ENCODE data around the gene NR3C1.

The NR3C1 gene

GRCh38 chr5:143403593-143404415 lies at the start of gene NR3C1:
Gene NR3C1 (minus strand): TSS chr5:143403686. CDS start chr5:143400839, 2,847 bp downstream.
- H3K36me3 ChIP-seq (ENCODE audit: control insufficient read depth, insufficient read depth, low read length): no peaks in the 10 kb centered on the region
- H3K4me1 ChIP-seq: peaks cover 4% of the 10 kb centered on the region
- H3K27ac ChIP-seq: peak within 1 kb of the TSS; percentile 97
- no peaks in the 10 kb centered on the region for H3K27me3 ChIP-seq (ENCODE audit: control insufficient read depth, insufficient read depth, low read length)
- peak; percentile 49 for TF ChIP-seq CTCF (IDR thresholded peaks at IDR 0.05)
- H3K4me3 ChIP-seq (ENCODE audit: low read depth, low read length): peak within 1 kb of the TSS; percentile 83
- H3K9me3 ChIP-seq (ENCODE audit: control insufficient read depth, low read length): no peaks in the 10 kb centered on the region
- H3K79me2 ChIP-seq: peaks cover 19% of the 10 kb centered on the region
- H3K4me2 ChIP-seq (ENCODE audit: low read length): peak within 1 kb of the TSS; percentile 99
- H2AFZ ChIP-seq: peak within 1 kb of the TSS; percentile 97
- H3K9ac ChIP-seq: peak within 1 kb of the TSS; percentile 81

DNA sequence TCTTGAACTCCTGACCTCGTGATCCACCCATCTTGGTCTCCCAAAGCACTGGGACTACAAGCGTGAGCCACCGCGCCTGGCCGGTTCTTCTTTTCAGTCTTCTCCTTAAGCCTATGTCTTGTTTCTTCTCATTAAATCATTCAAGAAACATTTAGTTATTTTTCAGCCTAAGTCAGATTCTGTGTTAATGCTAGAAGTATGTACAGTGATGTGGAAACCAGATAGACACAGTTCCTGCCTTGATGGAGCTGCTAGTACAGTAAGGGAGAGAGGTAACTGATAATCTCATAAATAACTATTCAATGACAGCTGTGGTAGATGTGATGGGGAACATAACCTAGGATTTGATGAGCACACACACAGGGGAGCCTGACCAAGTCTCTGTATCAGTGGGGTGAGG lies 46.3 kb upstream of the NR3C1 start:
- H3K27me3 ChIP-seq (ENCODE audit: control insufficient read depth, insufficient read depth, low read length): no peaks in the 10 kb centered on the region
- H3K36me3 ChIP-seq (ENCODE audit: control insufficient read depth, insufficient read depth, low read length): no peaks in the 10 kb centered on the region
- H3K4me1 ChIP-seq: no peaks in the 10 kb centered on the region
- H3K4me2 ChIP-seq (ENCODE audit: low read length): no peak overlapping the region
- H2AFZ ChIP-seq: no peak overlapping the region
- H3K9me3 ChIP-seq (ENCODE audit: control insufficient read depth, low read length): no peaks in the 10 kb centered on the region
- no peak overlapping the region for H3K9ac ChIP-seq
- H3K4me3 ChIP-seq (ENCODE audit: low read depth, low read length): no peak overlapping the region
- no peak overlapping the region for H3K27ac ChIP-seq
- H3K79me2 ChIP-seq: no peaks in the 10 kb centered on the region
- no peak for TF ChIP-seq CTCF (IDR thresholded peaks at IDR 0.05)

DNA sequence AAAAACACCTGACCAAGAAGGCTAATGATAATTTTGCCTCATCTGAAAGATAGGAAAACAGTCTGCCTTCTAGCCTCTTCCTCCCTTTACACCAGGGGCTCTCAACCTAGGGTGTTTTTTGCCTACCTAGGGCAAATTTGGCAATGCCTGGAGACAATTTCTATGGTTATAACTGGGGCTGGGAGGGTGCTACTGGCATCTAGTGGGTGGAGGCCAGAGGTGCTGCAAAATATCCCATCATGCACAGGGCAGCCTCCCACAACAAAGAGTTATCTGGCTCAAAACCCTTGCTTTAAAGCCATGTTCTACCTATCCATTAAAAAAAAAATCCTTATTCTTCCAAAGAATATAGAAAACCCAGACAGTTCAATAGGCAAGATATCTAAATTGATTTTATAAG lies 45.0 kb upstream of the NR3C1 start:
- H3K9ac ChIP-seq: no peak overlapping the region
- no peaks in the 10 kb centered on the region for H3K27me3 ChIP-seq (ENCODE audit: control insufficient read depth, insufficient read depth, low read length)
- no peak overlapping the region for H3K4me2 ChIP-seq (ENCODE audit: low read length)
- H3K79me2 ChIP-seq: no peaks in the 10 kb centered on the region
- H3K9me3 ChIP-seq (ENCODE audit: control insufficient read depth, low read length): no peaks in the 10 kb centered on the region
- no peak overlapping the region for H3K4me3 ChIP-seq (ENCODE audit: low read depth, low read length)
- no peaks in the 10 kb centered on the region for H3K36me3 ChIP-seq (ENCODE audit: control insufficient read depth, insufficient read depth, low read length)
- no peaks in the 10 kb centered on the region for H3K4me1 ChIP-seq
- no peak overlapping the region for H3K27ac ChIP-seq
- no peak overlapping the region for H2AFZ ChIP-seq
- TF ChIP-seq CTCF (IDR thresholded peaks at IDR 0.05): no peak

DNA sequence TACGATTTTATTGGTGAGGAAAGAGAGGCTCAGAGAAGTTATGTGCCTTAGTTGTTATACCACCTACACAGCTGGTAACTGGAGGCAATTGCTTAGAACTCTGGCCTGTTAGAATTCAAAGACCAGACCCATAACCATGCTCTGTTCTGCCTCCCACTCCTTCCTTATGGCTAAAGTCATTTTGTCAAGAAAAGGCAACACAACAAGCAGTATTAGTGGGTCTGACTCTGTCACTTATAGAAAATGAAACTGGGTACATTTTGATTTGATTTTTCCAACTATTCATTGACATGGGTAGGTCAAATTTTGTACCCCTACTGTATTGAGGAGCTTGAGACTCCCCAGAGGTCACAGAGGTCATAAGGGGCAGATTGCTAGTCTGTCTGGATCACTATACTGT lies 44.5 kb upstream of the NR3C1 start:
- Histone ChIP-seq H3K4me3 (ENCODE audit: low read depth, low read length) (no peak overlapping the region), H3K27ac (no peak overlapping the region), H3K36me3 (ENCODE audit: control insufficient read depth, insufficient read depth, low read length) (no peaks in the 10 kb centered on the region), H3K9me3 (ENCODE audit: control insufficient read depth, low read length) (no peaks in the 10 kb centered on the region), H3K9ac (no peak overlapping the region), H3K79me2 (no peaks in the 10 kb centered on the region), H2AFZ (no peak overlapping the region), H3K4me2 (ENCODE audit: low read length) (no peak overlapping the region), H3K4me1 (no peaks in the 10 kb centered on the region), H3K27me3 (ENCODE audit: control insufficient read depth, insufficient read depth, low read length) (no peaks in the 10 kb centered on the region)
- no peak for TF ChIP-seq CTCF (IDR thresholded peaks at IDR 0.05)

Data from parathyroid adenoma (tissue), 2 donors.